IPS DF 6.9 (cell line): ENCODE measurements around the gene VPS18.

ENCODE experiments used
- DNase-seq: peaks from one replicate; pipeline ENCODE4 v3.0.0-alpha.2; 2013; ENCODE audit warnings: low read depth, low spot score
- H3K27ac ChIP-seq: one replicate; pipeline ENCODE4 v1.5.1; 2013; ENCODE audit warnings: low read length, control low read depth
- H3K27me3 ChIP-seq: 2 replicates; pipeline ENCODE4 v1.6.1; 2013; ENCODE audit warnings: mild to moderate bottlenecking, low read length; ENCODE audit not compliant: control insufficient read depth, insufficient read depth
- H3K36me3 ChIP-seq: 2 replicates; pipeline ENCODE4 v1.6.1; 2013; ENCODE audit warnings: low read length; ENCODE audit not compliant: control insufficient read depth, insufficient read depth
- H3K4me1 ChIP-seq: 2 replicates; pipeline ENCODE4 v1.6.1; 2013; ENCODE audit warnings: low read length; ENCODE audit not compliant: control insufficient read depth, insufficient read depth
- H3K4me3 ChIP-seq: 2 replicates; pipeline ENCODE4 v1.5.1; 2013; ENCODE audit warnings: mild to moderate bottlenecking, low read length
- H3K9me3 ChIP-seq: 2 replicates; pipeline ENCODE4 v1.6.1; 2013; ENCODE audit warnings: low read length, inconsistent platforms; ENCODE audit not compliant: control insufficient read depth, insufficient read depth
- WGBS: extraction: QIAGEN DNeasy Blood & Tissue Kit; methylation state at CpG from one replicate; pipeline ENCODE4 v1.1.7; 2013; ENCODE audit warnings: mixed read lengths, missing lambda C conversion rate; ENCODE audit not compliant: insufficient read length, insufficient coverage; 5-methylcytosine and 5-hydroxymethylcytosine counted together

VPS18 gene

GRCh38 chr15:40901053-40901443 lies 6.8 kb downstream of the VPS18 start:
- WGBS: no CpG with 5 or more reads among the region's 5 CpGs
- Histone ChIP-seq H3K9me3 (no peaks in the 10 kb centered on the region), H3K4me1 (no peaks in the 10 kb centered on the region), H3K36me3 (peaks cover 27% of the 10 kb centered on the region), H3K4me3 (no peak overlapping the region), H3K27ac (no peak overlapping the region), H3K27me3 (no peaks in the 10 kb centered on the region)
- no peak for DNase-seq

- Histone ChIP-seq H3K36me3 (peaks cover 27% of the 10 kb centered on the region), H3K9me3 (no peaks in the 10 kb centered on the region)
Measured at GRCh38 chr15:40902605-40903561, 8.6 kb downstream of the VPS18 start.

GRCh38 chr15:40904552-40905201 lies 10.4 kb downstream of the VPS18 start:
- H3K9me3 ChIP-seq: no peaks in the 10 kb centered on the region
- H3K4me1 ChIP-seq: peaks cover 6% of the 10 kb centered on the region; the same call in 1 of the 2 replicates
- WGBS: no CpG with 5 or more reads among the region's 7 CpGs
- no peak overlapping the region for H3K4me3 ChIP-seq
- DNase-seq: no peak
- no peak overlapping the region for H3K27ac ChIP-seq
- H3K36me3 ChIP-seq: peaks cover 18% of the 10 kb centered on the region
- no peaks in the 10 kb centered on the region for H3K27me3 ChIP-seq

More at GRCh38 chr15:40902605-40903561, 8.6 kb downstream of the VPS18 start:
- H3K27me3 ChIP-seq: no peaks in the 10 kb centered on the region
- no peak overlapping the region for H3K4me3 ChIP-seq
- no CpG with 5 or more reads among the region's 33 CpGs for WGBS
- H3K4me1 ChIP-seq: peaks cover 6% of the 10 kb centered on the region; the same call in 1 of the 2 replicates
- H3K27ac ChIP-seq: no peak overlapping the region
- DNase-seq: no peak

GRCh38 chr15:40906091-40906990 lies 12.1 kb downstream of the VPS18 start:
- DNase-seq: no peak
- Histone ChIP-seq H3K36me3 (peaks cover 4% of the 10 kb centered on the region; the same call in 1 of the 2 replicates), H3K27ac (no peak overlapping the region), H3K4me3 (peak overlapping the region; percentile 21; the same call in 1 of the 2 replicates), H3K27me3 (no peaks in the 10 kb centered on the region), H3K4me1 (peaks cover 6% of the 10 kb centered on the region), H3K9me3 (no peaks in the 10 kb centered on the region)
- no CpG with 5 or more reads among the region's 36 CpGs for WGBS

GRCh38 chr15:40906991-40907802 lies 12.9 kb downstream of the VPS18 start:
- no CpG with 5 or more reads among the region's 22 CpGs for WGBS
- peaks cover 4% of the 10 kb centered on the region; the same call in 1 of the 2 replicates for H3K36me3 ChIP-seq
- no peak for DNase-seq
- H3K9me3 ChIP-seq: no peaks in the 10 kb centered on the region
- peak overlapping the region; percentile 2; the same call in 1 of the 2 replicates for H3K4me3 ChIP-seq
- no peak overlapping the region for H3K27ac ChIP-seq
- H3K4me1 ChIP-seq: peaks cover 6% of the 10 kb centered on the region
- H3K27me3 ChIP-seq: no peaks in the 10 kb centered on the region

- H3K4me1 ChIP-seq: peaks cover 8% of the 10 kb centered on the region
- H3K27me3 ChIP-seq: no peaks in the 10 kb centered on the region
- H3K4me3 ChIP-seq: no peak overlapping the region
- WGBS: no CpG with 5 or more reads among the region's 7 CpGs
- no peak overlapping the region for H3K27ac ChIP-seq
- no peaks in the 10 kb centered on the region for H3K9me3 ChIP-seq
- 0 out of 2 replicates have a peak, but pooled peaks cover 4% of the 10 kb centered on the region for H3K36me3 ChIP-seq
- no peak for DNase-seq
Measured at GRCh38 chr15:40908095-40908494, 13.8 kb downstream of the VPS18 start.

- no peak overlapping the region for H3K27ac ChIP-seq
- H3K4me3 ChIP-seq: no peak overlapping the region
- H3K4me1 ChIP-seq: peaks cover 11% of the 10 kb centered on the region
- no CpG with 5 or more reads among the region's 17 CpGs for WGBS
- H3K36me3 ChIP-seq: no peaks in the 10 kb centered on the region
- no peaks in the 10 kb centered on the region for H3K27me3 ChIP-seq
- no peaks in the 10 kb centered on the region for H3K9me3 ChIP-seq
- DNase-seq: no peak
Measured at GRCh38 chr15:40909662-40910630, 15.7 kb downstream of the VPS18 start.

- no peak overlapping the region for H3K27ac ChIP-seq
- no peaks in the 10 kb centered on the region for H3K27me3 ChIP-seq
- H3K4me1 ChIP-seq: peaks cover 11% of the 10 kb centered on the region
- H3K4me3 ChIP-seq: no peak overlapping the region
- no peak for DNase-seq
- H3K36me3 ChIP-seq: no peaks in the 10 kb centered on the region
- no CpG with 5 or more reads among the region's 7 CpGs for WGBS
- no peaks in the 10 kb centered on the region for H3K9me3 ChIP-seq
Measured at GRCh38 chr15:40911141-40911540, 16.9 kb downstream of the VPS18 start.

GRCh38 chr15:40911693-40912092 lies 17.4 kb downstream of the VPS18 start:
- Histone ChIP-seq H3K4me3 (no peak overlapping the region), H3K27me3 (no peaks in the 10 kb centered on the region), H3K36me3 (no peaks in the 10 kb centered on the region), H3K4me1 (peaks cover 11% of the 10 kb centered on the region), H3K27ac (no peak overlapping the region), H3K9me3 (no peaks in the 10 kb centered on the region)
- WGBS: no CpG with 5 or more reads among the region's 2 CpGs
- DNase-seq: no peak
